ENCODE data around the gene IL24. TPM values are rescaled to one million over a fixed set of nuclear protein-coding genes. Genes with fewer than 3 reads are reported as not detected.

IL24 gene
- total RNA-seq, 2 donors from 2014 or later: not detected

DNA sequence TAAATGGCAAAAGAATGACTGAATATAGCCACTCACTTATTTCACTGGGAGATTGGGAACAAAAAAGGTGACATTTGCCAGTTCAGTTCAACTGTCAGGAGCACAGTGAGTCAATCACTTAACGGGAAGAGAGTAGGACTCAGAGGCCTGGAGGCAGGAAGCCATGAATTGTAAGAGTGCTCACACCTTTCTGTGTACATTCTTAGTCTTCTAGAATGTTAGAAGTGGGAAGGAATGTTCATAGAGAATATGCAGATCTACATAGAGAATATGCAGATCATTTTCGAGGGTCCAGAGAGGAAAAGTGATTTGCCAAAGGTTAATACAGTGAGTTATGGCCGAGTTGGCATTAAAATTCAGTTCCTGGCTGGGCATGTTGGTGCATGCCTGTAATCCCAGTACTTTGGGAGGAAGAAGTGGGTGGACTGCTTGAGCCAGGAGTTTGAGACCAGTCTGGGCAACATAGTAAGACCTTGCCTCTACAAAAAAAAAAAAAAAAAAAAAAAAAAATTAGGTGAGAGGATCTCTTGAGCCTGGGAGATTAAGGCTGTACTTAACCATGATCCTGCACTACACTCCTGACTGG lies 23.5 kb upstream of the IL24 start:
- DNase-seq (no peak), ATAC-seq (no peak)
- intact Hi-C loops (cut with DNase I, micrococcal nuclease): no loop called here

DNA sequence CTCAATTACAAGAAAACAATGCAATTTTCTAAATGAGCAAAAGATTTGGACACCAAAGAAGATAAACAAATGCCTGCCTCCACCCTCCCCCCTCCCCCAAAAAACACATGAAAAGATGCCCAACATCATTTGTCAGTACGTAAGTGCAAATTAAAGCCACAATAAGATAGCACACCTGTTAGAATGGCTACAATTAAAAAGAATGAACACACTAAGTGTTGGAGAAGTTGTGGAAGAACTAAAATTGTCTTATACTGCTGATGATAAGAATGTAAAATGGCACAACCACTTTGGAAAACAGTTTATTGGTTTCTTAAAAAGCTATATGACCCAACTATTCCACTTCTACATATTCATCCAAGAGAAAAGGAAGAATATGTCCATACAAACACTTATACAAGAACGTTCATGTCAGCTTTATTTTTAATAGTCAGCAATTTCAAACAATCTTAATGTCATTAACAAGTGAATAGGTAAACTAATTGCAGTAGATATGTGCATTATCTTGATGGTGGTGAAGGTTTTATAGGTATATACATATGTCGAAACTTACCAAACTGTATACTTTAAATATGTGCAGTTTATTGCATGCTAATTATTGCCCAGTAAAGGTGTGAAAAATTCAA lies 21.4 kb upstream of the IL24 start:
- intact Hi-C loops (cut with DNase I, micrococcal nuclease): no loop called here
- DNase-seq (no peak), ATAC-seq (no peak)

DNA sequence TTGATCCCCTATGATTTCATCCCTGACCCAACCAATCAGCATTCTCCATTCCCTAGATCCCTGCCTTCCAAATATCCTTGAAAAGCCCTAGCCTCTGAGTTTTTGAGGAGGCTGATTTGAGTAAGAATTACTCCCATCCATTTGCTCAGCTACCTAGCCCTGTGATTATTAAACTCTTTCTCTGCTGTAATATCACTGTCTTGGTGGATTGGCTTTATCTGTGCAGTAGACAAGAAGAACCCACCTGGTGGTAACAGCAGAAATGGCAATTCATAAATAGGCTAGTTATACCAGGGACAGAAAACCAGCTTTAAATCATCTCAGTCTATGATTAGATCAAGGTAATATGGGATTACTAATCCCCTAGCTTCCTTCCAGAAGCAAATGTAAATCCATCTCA lies 18.8 kb upstream of the IL24 start:
- intact Hi-C loops (cut with DNase I, micrococcal nuclease): no loop called here
- ATAC-seq: no peak
- no peak for DNase-seq

GRCh38 chr1:206880314-206880713 lies 16.9 kb upstream of the IL24 start:
- DNase-seq (no peak), ATAC-seq (no peak)
- intact Hi-C loops (cut with DNase I, micrococcal nuclease): no loop called here

DNA sequence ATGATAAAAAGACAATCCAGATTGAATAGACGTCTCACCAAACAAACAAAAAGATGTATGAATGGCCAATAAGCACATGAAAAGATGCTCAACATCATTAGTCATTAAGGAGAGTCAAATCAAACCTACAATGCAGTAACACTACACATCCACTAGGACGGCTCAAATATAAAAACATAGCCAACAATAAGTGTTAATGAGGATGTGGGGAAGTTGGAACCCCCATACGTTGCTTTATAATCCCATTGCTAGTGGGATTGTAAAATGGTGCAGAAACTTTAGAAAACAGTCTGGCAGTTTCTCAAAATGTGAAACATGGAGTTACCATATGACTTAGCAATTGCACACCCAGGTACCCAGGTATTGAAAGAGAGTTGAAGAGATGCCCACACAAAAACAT lies 14.7 kb upstream of the IL24 start:
- DNase-seq (no peak), ATAC-seq (no peak)
- intact Hi-C loops (cut with DNase I, micrococcal nuclease): no loop called here

GRCh38 chr1:206883160-206883559 lies 14.1 kb upstream of the IL24 start:
- intact Hi-C loops (cut with DNase I, micrococcal nuclease): no loop called here
- DNase-seq: no peak
- no peak for ATAC-seq

DNA sequence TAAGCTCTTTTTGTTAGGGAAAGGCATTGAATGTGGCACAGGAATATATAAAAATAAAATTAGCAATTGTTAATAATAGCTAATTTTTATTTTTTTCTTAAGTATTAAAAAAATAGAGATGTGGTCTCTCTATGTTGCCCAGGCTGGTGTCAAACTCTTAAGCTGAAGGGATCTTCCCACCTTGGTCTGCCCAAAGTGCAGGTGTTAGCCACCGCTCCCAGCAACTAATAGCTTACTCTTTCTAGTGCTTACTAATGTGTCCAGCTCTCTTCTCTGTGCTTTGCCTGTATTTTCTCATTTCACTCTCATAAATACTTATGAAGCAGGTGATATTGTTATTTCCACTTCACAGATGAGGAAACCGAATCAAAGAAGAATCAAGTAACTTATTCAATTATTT lies 13.4 kb upstream of the IL24 start:
- ATAC-seq (no peak), DNase-seq (no peak)
- intact Hi-C loops (cut with DNase I, micrococcal nuclease): no loop called here

DNA sequence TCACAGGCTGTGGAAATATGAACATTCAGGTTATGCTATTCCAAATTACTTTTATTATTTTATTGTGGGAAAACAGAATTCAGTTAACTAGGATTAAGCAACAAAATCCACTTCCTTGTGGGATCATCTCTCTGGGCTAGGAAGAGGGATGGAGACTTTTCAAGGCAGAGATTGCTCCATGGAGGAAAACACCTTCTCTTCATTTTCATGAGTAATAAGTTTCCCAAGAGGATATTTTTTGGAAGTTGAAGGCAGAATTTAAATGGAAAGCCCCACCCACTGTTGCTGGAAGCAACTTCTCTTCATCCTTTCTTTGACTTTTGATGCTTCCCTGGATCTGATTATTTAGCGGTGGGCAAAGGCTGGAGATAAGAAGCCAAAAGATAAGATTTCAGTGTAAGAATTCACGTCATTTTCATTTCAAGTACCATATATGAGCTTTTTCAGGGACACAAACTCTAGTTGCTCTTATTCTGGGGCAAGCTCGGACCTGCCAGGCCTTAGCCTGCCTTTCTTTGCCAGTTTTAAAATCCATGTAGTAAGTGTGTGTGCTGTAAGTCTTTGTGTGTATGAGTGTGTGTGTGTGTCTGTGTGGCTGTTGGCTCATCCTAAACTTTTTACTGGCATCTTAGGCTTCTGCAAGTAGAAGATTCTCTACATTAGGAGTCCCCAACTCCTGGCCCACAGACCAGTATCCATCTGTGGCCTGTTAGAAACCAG lies 11.7 kb upstream of the IL24 start:
- intact Hi-C loops (cut with DNase I, micrococcal nuclease): no loop called here
- no peak for ATAC-seq
- DNase-seq: no peak

DNA sequence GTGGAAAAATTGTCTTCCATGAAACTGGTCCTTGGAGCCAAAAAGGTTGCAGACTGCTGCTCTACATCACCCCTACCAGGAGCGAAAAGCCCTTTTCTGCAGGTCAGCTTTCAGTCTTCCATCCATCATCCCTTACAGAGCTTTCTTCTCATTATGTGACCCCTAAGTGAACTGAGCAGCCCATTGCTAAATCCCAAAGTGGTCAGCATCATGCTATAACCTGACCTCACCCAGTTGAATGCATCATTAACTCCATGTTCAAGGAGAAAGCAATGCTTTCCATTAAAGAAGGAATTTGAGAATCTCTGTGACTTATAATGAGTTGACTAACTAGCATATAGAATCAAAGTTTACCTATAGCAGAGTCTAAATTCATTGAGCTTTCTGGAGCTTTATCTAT lies 10.4 kb upstream of the IL24 start:
- ATAC-seq (no peak), DNase-seq (no peak)
- intact Hi-C loops (cut with DNase I, micrococcal nuclease): no loop called here

DNA sequence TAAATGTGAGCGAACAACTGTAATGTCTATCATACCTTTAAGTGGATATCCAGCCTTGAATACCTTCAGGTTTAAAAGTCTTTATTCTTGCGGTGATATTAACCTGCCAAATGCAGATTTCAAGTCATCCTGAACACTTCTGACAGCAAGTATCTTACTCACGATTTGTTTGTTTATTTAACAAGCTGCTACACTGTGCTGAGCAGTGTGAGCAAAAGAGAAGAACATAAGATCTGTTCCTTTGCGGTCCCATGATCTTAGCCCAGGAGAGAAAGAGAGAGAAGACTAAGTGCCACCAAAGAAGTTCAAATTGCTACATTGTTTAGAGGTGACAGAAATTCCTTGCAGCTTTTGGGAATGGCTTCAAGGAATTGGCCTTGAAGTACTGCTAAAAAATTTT lies 9.5 kb upstream of the IL24 start:
- ATAC-seq (no peak), DNase-seq (no peak)
- intact Hi-C loops (cut with DNase I, micrococcal nuclease): no loop called here

DNA sequence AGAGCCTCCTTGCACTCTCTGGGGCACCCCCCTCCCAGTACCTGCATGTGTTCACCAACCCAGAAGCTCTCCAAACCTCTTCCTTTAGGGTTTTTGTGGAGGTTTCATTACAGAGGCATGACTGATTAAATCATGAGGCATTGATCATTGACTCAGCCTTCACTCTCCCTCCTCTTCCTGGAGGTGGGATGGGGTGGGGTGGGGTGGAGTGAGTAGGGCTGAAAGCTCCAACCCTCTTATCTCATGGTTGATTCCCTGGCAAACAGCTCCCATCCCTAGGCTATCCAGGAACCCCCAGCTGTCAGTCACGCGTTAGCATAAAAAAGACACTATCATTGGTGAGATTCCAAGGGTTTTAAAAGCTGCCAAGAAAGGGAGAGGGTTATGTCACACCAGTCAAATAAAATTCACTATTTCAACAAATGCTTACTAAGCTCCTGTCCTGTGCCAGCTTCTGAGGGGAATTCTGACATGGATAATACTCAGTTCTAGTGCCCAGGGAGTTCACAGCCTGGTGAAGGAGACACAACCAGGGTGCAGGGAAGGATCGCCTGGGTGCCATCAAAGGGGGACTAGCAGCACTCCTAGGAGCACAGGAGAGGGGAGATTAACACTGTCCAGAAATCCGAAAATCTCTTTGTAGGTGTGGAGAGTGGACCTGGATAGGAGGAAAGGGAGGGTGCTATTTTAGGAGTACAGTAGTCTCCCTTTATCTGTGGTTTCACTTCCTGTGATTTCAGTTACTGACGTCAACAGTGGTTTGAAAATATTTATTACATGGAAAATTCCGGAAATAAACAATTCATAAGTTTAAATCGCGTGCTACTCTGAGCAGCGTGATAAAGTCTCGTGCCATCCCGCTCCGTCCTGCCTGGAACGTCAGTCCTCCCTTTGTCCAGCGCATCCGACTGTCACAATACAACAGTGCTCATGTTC lies 6.8 kb upstream of the IL24 start:
- intact Hi-C loops (cut with DNase I, micrococcal nuclease): no loop called here
- no peak for ATAC-seq
- peak in 1 of 2 donors; percentile 35 for DNase-seq

DNA sequence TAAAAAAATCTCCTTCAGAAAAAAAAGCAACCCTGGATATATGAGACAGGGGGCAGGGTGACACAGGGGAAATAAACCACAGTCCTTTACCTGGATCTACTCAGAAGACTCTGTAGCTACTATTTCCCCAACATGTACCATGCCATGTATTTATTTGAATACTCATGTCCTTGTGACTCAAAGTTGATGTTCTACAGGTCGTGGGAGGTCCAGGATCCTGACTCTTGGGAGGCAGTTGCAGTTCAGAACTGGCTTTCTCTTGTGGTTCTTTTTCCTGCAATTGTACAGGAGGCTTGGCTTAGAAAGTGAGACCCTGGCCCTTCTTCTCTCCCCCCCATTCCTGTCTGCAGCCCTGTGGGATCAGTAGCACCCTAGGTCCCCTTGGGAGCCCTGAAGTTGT lies 5.8 kb upstream of the IL24 start:
- intact Hi-C loops (cut with DNase I, micrococcal nuclease): no loop called here
- DNase-seq (no peak), ATAC-seq (no peak)

DNA sequence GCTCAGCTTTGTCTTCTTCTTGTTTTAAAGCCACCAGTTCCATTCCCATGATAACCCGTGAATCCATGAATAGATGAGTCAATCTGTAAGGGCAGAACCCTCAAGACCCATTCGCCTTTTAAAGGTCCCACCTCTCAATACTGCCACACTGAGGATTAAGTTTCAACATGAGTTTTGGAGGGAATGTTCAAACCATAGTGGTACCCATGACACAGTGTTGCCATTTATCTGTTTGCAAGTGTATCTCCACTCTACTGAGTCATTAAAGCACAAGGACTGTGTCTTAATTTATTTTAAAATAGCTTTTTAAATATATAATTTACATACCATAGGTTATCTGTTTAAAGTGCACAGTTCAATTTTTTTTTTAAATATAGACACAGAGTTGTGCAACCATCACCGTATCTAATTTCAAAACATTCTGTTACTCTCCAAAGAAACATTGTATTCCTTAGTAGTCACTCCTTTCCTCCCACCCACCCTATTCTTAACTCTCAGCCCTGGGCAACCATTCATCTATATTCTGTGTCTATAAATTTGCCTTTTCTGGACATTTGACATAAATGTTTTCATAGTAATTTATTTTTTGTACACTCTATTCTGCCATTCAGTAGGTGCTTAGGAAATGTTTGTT lies 4.8 kb upstream of the IL24 start:
- intact Hi-C loops (cut with DNase I, micrococcal nuclease): no loop called here
- DNase-seq (no peak), ATAC-seq (no peak)

DNA sequence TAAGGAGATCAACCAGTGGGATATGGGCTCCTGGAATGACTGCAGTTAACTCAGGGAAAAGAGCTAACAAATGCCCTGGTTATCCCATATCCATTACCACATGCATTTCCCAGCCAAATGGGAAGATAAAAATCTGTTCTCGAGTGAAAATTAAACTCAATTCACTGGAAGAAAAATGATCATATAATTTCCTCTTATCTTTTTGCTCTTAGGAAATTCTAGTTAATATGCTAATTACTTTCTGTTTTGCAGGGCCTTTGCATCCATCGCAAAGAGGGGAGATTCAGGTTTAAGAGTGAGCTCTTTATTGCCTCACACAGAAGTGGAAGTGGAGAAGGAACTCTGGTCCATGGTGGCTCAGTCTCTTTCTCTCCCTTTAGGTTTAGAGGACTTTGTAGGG lies 3.9 kb upstream of the IL24 start:
- intact Hi-C loops (cut with DNase I, micrococcal nuclease): no loop called here
- ATAC-seq (no peak), DNase-seq (no peak)

GRCh38 chr1:206895325-206895724 lies 1.9 kb upstream of the IL24 start:
- DNase-seq (no peak), ATAC-seq (no peak)
- intact Hi-C loops (cut with DNase I, micrococcal nuclease): no loop called here

- ATAC-seq (peak; percentile 33), DNase-seq (no peak)
- intact Hi-C loops (cut with DNase I, micrococcal nuclease): no loop called here
Measured at GRCh38 chr1:206895837-206896242, 1.4 kb upstream of the IL24 start.

GRCh38 chr1:206896261-206896660 lies 982 bp upstream of the IL24 start:
- DNase-seq (no peak), ATAC-seq (no peak)
- intact Hi-C loops (cut with DNase I, micrococcal nuclease): no loop called here

GRCh38 chr1:206898089-206898914 lies 1.1 kb downstream of the IL24 start:
- DNase-seq (no peak), ATAC-seq (no peak)
- intact Hi-C loops (cut with DNase I, micrococcal nuclease): no loop called here
